22Rv1 (cell line): Measurements from ENCODE around the gene RTN4.

ENCODE experiments used
- ZFX ChIP-seq: fragments of 450-650 bp; IDR thresholded peaks from 2 replicates; pipeline ENCODE4 v1.6.1; 2017; ENCODE audit warnings: antibody characterized with exemption, borderline replicate concordance
- TF ChIP-seq, protein P1 (sequence below): fragments of 450-650 bp; IDR thresholded peaks from 2 replicates; pipeline ENCODE4 v1.5.1; 2017; ENCODE audit warnings: mild to moderate bottlenecking

DNA sequence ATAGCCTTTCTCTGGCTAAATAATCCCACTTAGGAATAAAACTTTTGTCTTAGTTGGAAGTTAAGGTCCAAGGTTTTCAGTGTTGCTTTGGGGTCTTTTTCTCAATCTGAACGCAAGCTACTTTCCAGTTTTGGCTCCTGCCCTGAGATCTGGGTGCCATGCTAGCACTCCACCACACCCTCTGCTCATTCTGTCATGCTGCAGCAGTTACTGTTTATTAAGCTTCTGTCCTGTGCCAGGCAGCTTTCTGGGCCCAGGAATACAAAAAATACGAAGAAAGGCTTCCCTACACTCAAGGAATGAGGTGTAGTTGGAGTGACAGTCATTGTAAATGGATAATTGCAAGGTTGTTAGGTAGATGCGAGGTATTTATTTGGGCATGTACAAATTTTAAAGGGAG lies 46.3 kb upstream of the RTN4 start:
- TF ChIP-seq, protein P1, sequence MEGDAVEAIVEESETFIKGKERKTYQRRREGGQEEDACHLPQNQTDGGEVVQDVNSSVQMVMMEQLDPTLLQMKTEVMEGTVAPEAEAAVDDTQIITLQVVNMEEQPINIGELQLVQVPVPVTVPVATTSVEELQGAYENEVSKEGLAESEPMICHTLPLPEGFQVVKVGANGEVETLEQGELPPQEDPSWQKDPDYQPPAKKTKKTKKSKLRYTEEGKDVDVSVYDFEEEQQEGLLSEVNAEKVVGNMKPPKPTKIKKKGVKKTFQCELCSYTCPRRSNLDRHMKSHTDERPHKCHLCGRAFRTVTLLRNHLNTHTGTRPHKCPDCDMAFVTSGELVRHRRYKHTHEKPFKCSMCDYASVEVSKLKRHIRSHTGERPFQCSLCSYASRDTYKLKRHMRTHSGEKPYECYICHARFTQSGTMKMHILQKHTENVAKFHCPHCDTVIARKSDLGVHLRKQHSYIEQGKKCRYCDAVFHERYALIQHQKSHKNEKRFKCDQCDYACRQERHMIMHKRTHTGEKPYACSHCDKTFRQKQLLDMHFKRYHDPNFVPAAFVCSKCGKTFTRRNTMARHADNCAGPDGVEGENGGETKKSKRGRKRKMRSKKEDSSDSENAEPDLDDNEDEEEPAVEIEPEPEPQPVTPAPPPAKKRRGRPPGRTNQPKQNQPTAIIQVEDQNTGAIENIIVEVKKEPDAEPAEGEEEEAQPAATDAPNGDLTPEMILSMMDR: no peak
- TF ChIP-seq ZFX: no peak
